HEK293 (cell line): ENCODE data around the gene SERPINB7.

Source experiments
- MEIS1 ChIP-seq: sonication (generic); formaldehyde crosslinking; IDR thresholded peaks from 2 replicates; pipeline ENCODE4 v1.8.1; 2022; ENCODE audit warnings: missing genetic modification reagents, mild to moderate bottlenecking, borderline replicate concordance
- ZNF184 ChIP-seq: fragments of 450-650 bp; IDR thresholded peaks from 2 replicates; pipeline ENCODE4 v1.5.1; 2018; ENCODE audit warnings: missing biosample characterization, mild to moderate bottlenecking, missing genetic modification characterization
- ZNF626 ChIP-seq: fragments of 450-650 bp; sonication (Bioruptor Pico); formaldehyde crosslinking; IDR thresholded peaks from 2 replicates; pipeline ENCODE4 v1.5.1; 2018; ENCODE audit warnings: missing biosample characterization, missing genetic modification characterization, inconsistent platforms
- TF ChIP-seq, protein P1 (sequence below): fragments of 450-650 bp; formaldehyde crosslinking; IDR thresholded peaks from 2 replicates; pipeline ENCODE4 v1.5.1; 2016; ENCODE audit warnings: missing biosample characterization, missing genetic modification characterization

SERPINB7 gene

DNA sequence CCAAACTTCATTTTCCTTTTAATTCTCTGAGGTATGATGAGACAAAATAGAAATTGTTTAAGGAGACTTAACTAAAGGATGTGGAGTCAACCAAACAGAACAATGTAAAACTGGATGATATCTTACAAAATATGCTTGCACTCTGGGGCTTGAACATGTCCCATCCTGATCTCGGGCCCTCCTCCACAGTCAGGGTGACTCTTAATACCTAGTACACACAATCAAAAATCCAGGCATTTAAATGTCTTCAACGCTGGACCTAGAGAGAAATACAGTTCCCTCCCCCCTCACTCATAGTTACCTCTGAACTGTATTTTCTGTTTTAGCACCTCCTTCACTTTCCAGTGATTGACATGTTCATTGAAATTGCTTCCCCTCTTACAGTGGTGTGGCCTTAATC is 75.4 kb downstream of the SERPINB7 start (continued):
- TF ChIP-seq ZNF626 (no peak), ZNF184 (no peak), MEIS1 (CRISPR knock-in tag) (no peak)
- TF ChIP-seq, protein P1, sequence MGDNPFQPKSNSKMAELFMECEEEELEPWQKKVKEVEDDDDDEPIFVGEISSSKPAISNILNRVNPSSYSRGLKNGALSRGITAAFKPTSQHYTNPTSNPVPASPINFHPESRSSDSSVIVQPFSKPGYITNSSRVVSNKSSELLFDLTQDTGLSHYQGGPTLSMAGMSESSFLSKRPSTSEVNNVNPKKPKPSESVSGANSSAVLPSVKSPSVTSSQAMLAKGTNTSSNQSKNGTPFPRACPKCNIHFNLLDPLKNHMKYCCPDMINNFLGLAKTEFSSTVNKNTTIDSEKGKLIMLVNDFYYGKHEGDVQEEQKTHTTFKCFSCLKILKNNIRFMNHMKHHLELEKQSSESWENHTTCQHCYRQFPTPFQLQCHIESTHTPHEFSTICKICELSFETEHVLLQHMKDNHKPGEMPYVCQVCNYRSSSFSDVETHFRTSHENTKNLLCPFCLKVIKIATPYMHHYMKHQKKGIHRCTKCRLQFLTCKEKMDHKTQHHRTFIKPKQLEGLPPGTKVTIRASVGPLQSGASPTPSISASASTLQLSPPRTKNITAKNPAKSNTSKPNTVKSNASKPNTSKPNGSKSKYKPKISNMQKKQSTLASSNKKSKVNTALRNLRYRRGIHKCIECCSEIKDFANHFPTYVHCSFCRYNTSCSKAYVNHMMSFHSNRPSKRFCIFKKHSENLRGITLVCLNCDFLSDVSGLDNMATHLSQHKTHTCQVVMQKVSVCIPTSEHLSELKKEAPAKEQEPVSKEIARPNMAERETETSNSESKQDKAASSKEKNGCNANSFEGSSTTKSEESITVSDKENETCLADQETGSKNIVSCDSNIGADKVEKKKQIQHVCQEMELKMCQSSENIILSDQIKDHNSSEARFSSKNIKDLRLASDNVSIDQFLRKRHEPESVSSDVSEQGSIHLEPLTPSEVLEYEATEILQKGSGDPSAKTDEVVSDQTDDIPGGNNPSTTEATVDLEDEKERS (tag by site-specific recombination) = no peak
